T1000 (cell line): ENCODE results near the gene CEP63.

ENCODE experiments used
- DNase-seq: peaks from one replicate; lab custom pipeline; 2025; ENCODE audit warnings: mixed read lengths; lab: John Stamatoyannopoulos, UW

CEP63 gene

DNA sequence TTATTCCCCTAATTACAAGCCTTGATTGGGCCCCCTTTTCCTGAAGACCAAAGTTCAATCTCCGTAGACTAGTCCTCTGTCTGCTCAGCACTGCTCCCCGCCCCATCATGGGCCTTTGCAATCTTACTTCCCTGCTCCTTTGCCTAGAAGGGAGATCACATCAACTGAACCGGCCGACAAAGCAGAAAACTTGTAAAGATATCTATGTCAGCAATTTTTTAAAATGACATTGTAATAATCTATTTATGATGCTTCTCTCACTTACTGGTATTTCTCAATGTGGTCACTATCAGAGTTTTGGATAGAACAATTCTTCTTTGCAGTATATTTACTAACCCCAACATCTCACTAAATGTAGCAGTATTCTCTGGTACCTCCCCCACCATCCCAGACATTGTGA, 17.3 kb upstream of the CEP63 start:
- DNase-seq, result no peak

DNA sequence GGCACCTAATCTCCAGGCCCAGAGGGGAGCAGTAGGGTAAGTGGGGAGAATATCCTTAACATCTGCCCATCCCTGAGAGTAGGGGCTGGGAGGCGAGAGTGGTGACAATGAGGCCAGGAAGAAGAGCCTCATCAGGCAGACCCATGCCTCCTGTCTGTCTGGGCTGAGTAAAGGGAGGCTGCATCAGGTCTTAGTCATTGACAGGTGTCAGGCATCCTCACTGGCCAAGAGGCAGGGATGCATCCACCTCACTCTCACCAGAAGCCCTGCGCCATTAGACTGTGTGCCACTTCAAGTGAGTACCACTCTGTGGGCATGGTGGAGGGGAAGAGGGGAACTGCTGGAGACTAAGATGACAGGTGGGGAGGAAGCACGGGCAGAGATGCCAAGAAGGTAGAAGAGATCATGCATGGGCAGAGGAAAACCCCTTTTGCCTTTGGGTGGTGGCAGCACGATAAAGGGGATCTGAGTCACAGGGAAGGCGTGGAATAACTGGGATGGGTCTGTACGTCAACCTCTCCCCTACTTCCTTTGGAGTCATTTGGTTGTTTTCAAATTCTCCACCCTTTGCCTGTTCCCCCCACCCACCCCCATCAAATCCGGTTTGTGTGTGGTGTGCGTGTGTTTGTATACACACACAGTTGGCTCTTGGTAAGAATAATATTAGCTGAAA, 14.2 kb upstream of the CEP63 start:
- DNase-seq, result no peak

DNA sequence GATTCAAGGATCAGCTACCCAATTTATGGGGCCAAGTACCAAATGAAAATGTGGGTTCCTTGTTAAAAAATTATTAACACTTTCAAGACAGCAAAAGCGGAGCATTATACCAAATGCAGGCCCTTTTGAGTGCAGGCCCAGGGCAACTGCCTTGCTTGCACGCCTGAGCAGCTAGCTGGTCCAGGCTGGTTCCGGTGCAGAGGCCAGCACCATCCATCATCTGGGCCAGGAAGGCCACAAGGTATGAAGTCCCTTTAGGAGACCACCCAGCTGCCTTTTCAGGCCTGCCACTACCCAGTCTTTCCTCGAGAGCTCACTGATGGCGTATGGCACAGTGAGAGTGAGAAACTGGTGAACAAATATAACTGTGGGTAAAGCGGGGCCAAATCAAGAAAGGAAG, 13.0 kb upstream of the CEP63 start:
- DNase-seq, result no peak

DNA sequence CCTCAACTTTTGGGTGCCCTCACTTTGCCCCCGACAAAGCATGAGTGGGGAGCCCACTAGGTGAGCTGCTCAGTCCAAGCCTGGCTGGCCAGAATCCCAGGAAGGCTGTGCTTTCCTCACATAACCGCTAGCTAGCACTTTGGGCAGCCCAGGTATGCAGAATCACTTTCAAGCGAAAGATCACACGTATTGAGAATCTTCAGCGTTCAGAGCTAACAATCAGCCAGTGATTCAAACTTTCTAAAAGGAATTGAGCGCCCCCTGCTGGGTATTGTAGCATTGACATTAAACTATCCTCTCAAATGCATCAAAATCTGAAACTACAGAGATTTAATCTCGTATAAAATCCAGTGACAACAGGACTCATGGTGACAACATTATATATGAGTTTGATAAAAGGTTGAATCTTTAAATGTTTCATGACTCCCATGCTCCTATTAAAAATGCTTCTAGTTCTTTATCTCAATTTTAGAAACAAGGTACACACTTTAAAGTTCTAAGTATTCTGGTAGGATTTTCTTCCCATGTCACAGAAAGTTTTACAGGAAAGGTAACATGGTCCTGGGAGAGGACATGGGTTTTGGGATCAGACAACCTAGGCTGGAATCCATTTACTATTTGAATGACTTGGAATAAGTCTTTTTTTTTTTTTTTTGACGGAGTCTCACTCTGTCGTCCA, 11.8 kb upstream of the CEP63 start:
- DNase-seq, result peak; percentile 61

DNA sequence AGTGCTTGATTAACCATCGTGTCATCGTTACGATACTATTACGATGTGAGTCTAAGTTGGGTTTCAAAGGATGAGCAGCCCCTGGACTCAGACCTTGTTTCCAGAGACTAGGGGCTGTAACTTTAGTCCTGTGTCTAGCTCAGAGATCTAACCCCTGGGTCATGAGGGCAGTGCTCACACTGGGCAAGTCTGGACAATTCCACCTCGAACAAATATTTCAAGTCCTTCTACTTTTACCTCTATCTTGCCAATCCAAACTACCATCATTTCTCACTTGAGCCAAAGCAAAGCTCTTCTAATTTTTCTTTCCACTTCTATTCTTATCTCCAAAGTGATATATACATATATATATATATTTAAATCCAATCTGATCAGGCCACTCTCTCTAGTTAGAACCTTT, 10.9 kb upstream of the CEP63 start:
- DNase-seq, result no peak

- peak; percentile 31 for DNase-seq
These were observed 9.6 kb upstream of the CEP63 start for GRCh38 chr3:134476306-134476705.

DNA sequence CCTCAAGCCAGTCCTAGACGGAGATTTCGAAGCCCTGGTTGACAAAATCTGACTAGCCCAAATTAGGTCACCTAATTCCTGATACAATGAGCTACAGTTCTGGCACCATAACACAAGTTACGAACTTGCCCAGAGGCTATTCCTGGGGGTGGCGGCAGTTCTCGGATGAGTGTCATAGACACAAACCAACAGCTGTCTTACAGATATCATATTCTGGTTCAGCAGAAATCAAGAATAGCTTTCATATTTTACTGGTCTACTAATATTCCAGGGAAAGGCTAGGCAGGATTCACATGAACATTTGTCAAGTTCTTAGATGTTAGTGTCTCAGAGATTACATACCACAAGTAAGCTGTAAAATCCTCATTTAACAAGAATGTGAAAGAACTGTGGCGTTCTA, 8.9 kb upstream of the CEP63 start:
- no peak for DNase-seq

- DNase-seq, result no peak
These were observed 7.9 kb upstream of the CEP63 start for GRCh38 chr3:134477938-134478337.

- no peak for DNase-seq
These were observed 5.3 kb upstream of the CEP63 start for GRCh38 chr3:134480546-134480945.

- no peak for DNase-seq
These were observed 4.7 kb upstream of the CEP63 start for GRCh38 chr3:134481166-134481565.

- DNase-seq, result no peak
These were observed 3.2 kb upstream of the CEP63 start for GRCh38 chr3:134482622-134483021.

DNA sequence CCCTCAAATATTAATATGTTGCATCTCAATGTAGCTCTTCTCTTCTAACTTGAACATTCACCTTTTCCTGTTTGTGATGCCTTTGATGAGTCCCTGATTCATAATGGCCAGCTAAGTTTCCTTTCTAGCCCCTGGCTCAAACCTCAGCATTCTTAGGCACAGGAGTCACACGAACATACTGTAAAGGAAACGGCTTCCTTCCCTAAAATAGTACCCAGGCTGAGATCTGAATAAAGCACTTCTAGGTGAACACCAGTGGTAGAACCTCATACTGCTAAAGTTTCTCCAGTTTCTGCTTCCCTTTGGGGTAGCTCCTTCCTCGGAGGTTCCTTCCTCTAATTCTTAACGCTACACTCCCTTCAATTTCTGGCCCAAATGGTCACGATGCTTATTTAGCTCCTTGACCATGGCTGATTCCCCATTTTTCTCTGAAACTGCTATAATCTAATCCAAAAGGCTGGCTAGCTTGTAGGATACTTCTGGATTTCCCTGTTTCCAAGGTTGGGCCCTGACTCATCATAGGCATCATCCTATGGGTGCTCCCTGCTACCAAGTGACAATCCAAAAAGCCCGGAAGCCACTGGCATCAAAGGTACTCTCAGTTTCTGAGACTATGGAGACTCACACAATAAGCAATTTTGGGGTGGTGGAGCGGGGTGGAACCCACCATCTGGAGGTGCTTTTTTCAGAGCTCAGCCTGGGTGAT, 2.5 kb upstream of the CEP63 start:
- peak; percentile 12 for DNase-seq

DNA sequence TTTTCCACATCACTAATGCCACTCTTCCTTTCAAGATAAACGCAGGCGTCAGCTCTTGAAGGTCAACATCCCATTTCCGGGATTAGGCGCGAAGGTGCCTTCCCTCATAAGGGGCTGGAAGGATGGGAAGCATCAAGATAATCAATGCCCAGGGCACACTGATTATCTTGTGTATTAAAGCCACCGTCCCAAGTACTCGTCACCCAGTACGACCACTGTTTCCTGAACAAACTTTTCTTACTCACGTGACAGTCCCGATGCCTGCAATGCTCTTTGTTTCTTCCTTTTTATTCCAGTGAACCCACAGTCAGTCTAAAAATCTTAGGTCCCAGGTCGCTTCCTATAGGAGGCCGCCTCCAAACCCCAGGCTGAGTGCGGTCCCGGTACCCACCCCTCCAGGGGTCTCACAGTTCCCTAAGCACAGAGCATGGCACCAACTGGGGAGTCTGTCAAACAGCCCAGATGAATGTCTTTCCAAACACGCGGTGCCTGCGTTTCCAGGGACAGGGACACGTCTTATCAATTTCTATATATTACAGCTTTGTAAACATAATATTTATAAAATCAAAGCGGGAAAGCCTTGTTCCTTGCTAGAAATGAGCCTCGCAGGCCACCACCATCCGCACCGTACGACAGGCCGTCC, 661 bp upstream of the CEP63 start:
- DNase-seq, result no peak

- DNase-seq, result no peak
These were observed 752 bp downstream of the CEP63 start for GRCh38 chr3:134486577-134487041.

GRCh38 chr3:134487406-134487805, 1.5 kb downstream of the CEP63 start:
- DNase-seq, result no peak

- no peak for DNase-seq
These were observed 8.6 kb downstream of the CEP63 start for GRCh38 chr3:134494495-134494894.

GRCh38 chr3:134495980-134496379, 10.1 kb downstream of the CEP63 start:
- no peak for DNase-seq

DNA sequence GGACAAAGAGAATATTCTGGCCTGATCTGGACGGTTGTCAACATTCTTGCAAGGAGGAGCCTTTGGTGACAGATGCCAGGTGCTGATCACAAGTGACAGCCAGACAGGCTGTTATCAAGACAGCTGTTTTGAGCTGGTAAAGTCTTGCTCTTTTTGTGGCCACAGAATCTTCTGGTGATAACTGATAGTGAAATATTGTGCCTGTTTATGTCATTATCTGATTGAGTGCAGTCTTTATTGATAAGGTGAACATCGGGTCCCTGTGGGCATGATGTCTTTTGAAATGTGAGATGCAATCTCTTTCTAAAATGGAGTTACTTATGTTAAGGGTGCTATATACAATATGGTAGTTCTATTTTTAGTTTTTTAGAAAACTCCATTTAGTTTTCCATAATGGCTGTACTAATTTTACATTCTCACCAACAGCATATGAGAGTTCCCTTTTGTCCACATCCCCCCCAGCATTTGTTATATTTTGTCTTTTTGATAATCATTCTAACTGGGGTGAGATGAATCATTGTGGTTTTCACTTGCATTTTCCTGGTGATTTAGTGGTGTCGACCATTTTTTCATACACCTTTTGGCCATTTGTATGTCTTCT, 10.7 kb downstream of the CEP63 start:
- DNase-seq, result no peak

- no peak for DNase-seq
These were observed 17.4 kb downstream of the CEP63 start for GRCh38 chr3:134503266-134503665.

GRCh38 chr3:134504132-134504531, 18.3 kb downstream of the CEP63 start:
- no peak for DNase-seq

GRCh38 chr3:134505485-134505884, 19.6 kb downstream of the CEP63 start:
- no peak for DNase-seq

DNA sequence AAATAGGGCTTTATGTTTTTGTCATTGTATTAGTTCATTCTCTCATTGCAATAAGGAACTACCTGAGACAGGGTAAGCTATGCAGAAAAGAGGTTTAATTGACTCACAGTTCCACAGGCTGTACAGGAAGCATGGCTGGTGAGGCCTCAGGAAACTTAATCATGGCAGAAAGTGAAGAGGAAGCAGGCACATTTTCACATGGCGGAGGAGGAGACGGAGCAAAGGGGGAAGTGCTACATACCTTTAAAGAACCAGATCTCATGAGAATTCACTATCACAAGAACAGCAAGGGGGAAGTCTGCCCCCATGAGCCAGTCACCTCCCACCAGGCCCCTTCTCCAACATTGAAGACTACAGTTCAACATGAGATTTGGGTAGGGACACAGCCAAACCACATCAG, 25.6 kb downstream of the CEP63 start:
- no peak for DNase-seq
